Endothelial cell of umbilical vein (primary cell): ENCODE data around the gene MGAT4A.

ENCODE experiments used
- EZH2 ChIP-seq: IDR thresholded peaks from 2 replicates; pipeline ENCODE4 v1.6.1; 2012; ENCODE audit warnings: borderline replicate concordance, low read depth, mild to moderate bottlenecking, moderate library complexity, low read length, inconsistent platforms; ENCODE audit not compliant: severe bottlenecking
- GATA2 ChIP-seq: IDR thresholded peaks from 2 replicates; pipeline ENCODE4 v1.7.0; 2011; ENCODE audit warnings: low read depth, mild to moderate bottlenecking, moderate library complexity, mixed read lengths, low read length; ENCODE audit not compliant: insufficient read length, insufficient read depth
- JUN ChIP-seq: IDR thresholded peaks from 2 replicates; pipeline ENCODE4 v1.6.1; 2011; ENCODE audit warnings: borderline replicate concordance, low read depth; ENCODE audit not compliant: insufficient read length, insufficient read depth
- MYC ChIP-seq: IDR thresholded peaks from one replicate; pipeline ENCODE4 v1.6.1; 2011; ENCODE audit warnings: mild to moderate bottlenecking, low read depth, low read length
- POLR2A ChIP-seq: IDR thresholded peaks from 2 replicates; pipeline ENCODE4 v1.6.1; 2012; ENCODE audit warnings: low read depth, mild to moderate bottlenecking, control low read depth, low read length
- TF ChIP-seq, protein P1 (sequence below), 2 donors: IDR thresholded peaks; 1 replicate in 1 of 2; 2 replicates in 1 of 2; pipeline ENCODE4 v1.5.1; 2011; ENCODE audit warnings: low read length in 2 of 2, mild to moderate bottlenecking in 2 of 2, moderate library complexity in 2 of 2, control low read depth in 1 of 2, inconsistent platforms in 1 of 2, low read depth in 1 of 2; ENCODE audit not compliant: insufficient read depth in 1 of 2; ENCODE audit errors: extremely low read depth in 1 of 2

DNA sequence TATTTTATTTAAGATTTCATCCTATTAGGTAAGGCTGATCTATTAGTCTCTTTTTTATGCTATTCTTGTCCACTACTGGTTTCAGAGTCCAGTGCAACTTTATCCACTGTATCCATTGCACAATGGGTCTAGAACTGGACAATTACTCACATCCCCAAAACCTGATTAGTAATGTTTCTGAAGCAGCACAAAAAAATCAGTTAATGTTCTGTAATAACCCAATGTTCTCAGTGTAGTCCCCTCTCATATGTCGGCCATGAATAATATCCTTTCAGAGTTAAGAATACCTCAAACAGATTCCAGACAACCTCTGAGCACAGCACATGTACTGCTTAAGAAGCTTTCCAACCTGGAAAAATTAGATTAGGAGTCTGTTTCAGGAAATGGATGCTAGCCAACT lies 29.7 kb downstream of the MGAT4A start:
- TF ChIP-seq, protein P1, sequence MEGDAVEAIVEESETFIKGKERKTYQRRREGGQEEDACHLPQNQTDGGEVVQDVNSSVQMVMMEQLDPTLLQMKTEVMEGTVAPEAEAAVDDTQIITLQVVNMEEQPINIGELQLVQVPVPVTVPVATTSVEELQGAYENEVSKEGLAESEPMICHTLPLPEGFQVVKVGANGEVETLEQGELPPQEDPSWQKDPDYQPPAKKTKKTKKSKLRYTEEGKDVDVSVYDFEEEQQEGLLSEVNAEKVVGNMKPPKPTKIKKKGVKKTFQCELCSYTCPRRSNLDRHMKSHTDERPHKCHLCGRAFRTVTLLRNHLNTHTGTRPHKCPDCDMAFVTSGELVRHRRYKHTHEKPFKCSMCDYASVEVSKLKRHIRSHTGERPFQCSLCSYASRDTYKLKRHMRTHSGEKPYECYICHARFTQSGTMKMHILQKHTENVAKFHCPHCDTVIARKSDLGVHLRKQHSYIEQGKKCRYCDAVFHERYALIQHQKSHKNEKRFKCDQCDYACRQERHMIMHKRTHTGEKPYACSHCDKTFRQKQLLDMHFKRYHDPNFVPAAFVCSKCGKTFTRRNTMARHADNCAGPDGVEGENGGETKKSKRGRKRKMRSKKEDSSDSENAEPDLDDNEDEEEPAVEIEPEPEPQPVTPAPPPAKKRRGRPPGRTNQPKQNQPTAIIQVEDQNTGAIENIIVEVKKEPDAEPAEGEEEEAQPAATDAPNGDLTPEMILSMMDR (IDR thresholded peaks at IDR 0.05; ENCODE audit: extremely low read depth in 1 of 2, insufficient read depth in 1 of 2, low read depth in 1 of 2, low read length in 2 of 2) = no peak
- TF ChIP-seq GATA2 = no peak
- no peak for TF ChIP-seq POLR2A
- TF ChIP-seq EZH2 = no peak
- no peak for TF ChIP-seq JUN
- no peak for TF ChIP-seq MYC
